H9 (cell line): ENCODE measurements around the gene PTPN7. TPM values are rescaled to one million over a fixed set of nuclear protein-coding genes. Genes with fewer than 3 reads are reported as not detected.

ENCODE experiments used
- DNase-seq: peaks from one replicate; pipeline ENCODE4 v3.0.0-alpha.2; 2017
- H2AFZ ChIP-seq: one replicate; pipeline ENCODE4 v1.6.1; 2013; ENCODE audit warnings: mild to moderate bottlenecking, low read length, control low read depth, moderate library complexity
- H2AK5ac ChIP-seq: 2 replicates; pipeline ENCODE4 v1.6.1; 2013; ENCODE audit warnings: low read length, control low read depth, mixed read lengths; ENCODE audit not compliant: insufficient read length
- H2BK120ac ChIP-seq: one replicate; pipeline ENCODE4 v1.6.1; 2013; ENCODE audit warnings: low read depth, mild to moderate bottlenecking, low read length, control low read depth, inconsistent platforms; ENCODE audit not compliant: poor library complexity, severe bottlenecking
- H2BK12ac ChIP-seq: 2 replicates; pipeline ENCODE4 v1.6.1; 2013; ENCODE audit warnings: low read length, control low read depth, mixed read lengths, low read depth; ENCODE audit not compliant: insufficient read length
- H2BK15ac ChIP-seq: 2 replicates; pipeline ENCODE4 v1.6.1; 2013; ENCODE audit warnings: low read depth, low read length, control low read depth
- H2BK20ac ChIP-seq: one replicate; pipeline ENCODE4 v1.6.1; 2013; ENCODE audit warnings: low read depth, mild to moderate bottlenecking, low read length, control low read depth, inconsistent platforms; ENCODE audit not compliant: poor library complexity, severe bottlenecking
- H2BK5ac ChIP-seq: 2 replicates; pipeline ENCODE4 v1.6.1; 2013; ENCODE audit warnings: low read length, control low read depth, mixed read lengths; ENCODE audit not compliant: insufficient read length
- H3K14ac ChIP-seq: 2 replicates; pipeline ENCODE4 v1.6.1; 2013; ENCODE audit warnings: low read length, control low read depth; ENCODE audit not compliant: insufficient read depth
- H3K18ac ChIP-seq: 2 replicates; pipeline ENCODE4 v1.6.1; 2013; ENCODE audit warnings: low read depth, mild to moderate bottlenecking, mixed read lengths, low read length, control low read depth; ENCODE audit not compliant: insufficient read length
- H3K23ac ChIP-seq: 2 replicates; pipeline ENCODE4 v1.6.1; 2013; ENCODE audit warnings: low read length, control low read depth, mixed read lengths, low read depth; ENCODE audit not compliant: insufficient read length
- H3K23me2 ChIP-seq: 2 replicates; pipeline ENCODE4 v1.6.1; 2013; ENCODE audit warnings: low read depth, mild to moderate bottlenecking, mixed read lengths, low read length, control low read depth; ENCODE audit not compliant: insufficient read length, poor library complexity, severe bottlenecking
- H3K27ac ChIP-seq: 2 replicates; pipeline ENCODE4 v1.5.1; 2013; ENCODE audit warnings: low read length, control low read depth, mixed read lengths, low read depth; ENCODE audit not compliant: insufficient read length
- H3K27me3 ChIP-seq: 2 replicates; pipeline ENCODE4 v1.6.1; 2013; ENCODE audit warnings: low read length, control low read depth, inconsistent platforms; ENCODE audit not compliant: insufficient read depth
- H3K4ac ChIP-seq: 2 replicates; pipeline ENCODE4 v1.6.1; 2013; ENCODE audit warnings: low read depth, mild to moderate bottlenecking, control low read depth, inconsistent platforms, low read length, moderate library complexity
- H3K4me1 ChIP-seq: 2 replicates; pipeline ENCODE4 v1.6.1; 2013; ENCODE audit warnings: low read length, control low read depth, inconsistent platforms; ENCODE audit not compliant: insufficient read depth
- H3K4me2 ChIP-seq: 2 replicates; pipeline ENCODE4 v1.6.1; 2013; ENCODE audit warnings: low read length, control low read depth, mixed read lengths; ENCODE audit not compliant: insufficient read length, insufficient read depth
- H3K56ac ChIP-seq: 2 replicates; pipeline ENCODE4 v1.6.1; 2013; ENCODE audit warnings: low read depth, mild to moderate bottlenecking, mixed read lengths, low read length, control low read depth; ENCODE audit not compliant: insufficient read length
- H3K79me1 ChIP-seq: 2 replicates; pipeline ENCODE4 v1.6.1; 2013; ENCODE audit warnings: low read depth, mild to moderate bottlenecking, moderate library complexity, low read length, control low read depth, inconsistent platforms; ENCODE audit not compliant: insufficient read depth, poor library complexity, severe bottlenecking
- H3K79me2 ChIP-seq: 2 replicates; pipeline ENCODE4 v1.6.1; 2013; ENCODE audit warnings: low read length, control low read depth, inconsistent platforms; ENCODE audit not compliant: insufficient read depth
- H3K9ac ChIP-seq: 2 replicates; pipeline ENCODE4 v1.6.1; 2013; ENCODE audit warnings: low read length, control low read depth, mixed read lengths; ENCODE audit not compliant: insufficient read length; ENCODE audit errors: extremely low read depth
- H3K9me3 ChIP-seq: one replicate; pipeline ENCODE4 v1.6.1; 2013; ENCODE audit warnings: low read depth, low read length, inconsistent platforms; ENCODE audit not compliant: control insufficient read depth
- H3T11ph ChIP-seq: one replicate; pipeline ENCODE4 v1.6.1; 2013; ENCODE audit warnings: mild to moderate bottlenecking, low read length, control low read depth, inconsistent platforms
- H4K20me1 ChIP-seq: one replicate; pipeline ENCODE4 v1.6.1; 2013; ENCODE audit not compliant: control insufficient read depth, insufficient read length, insufficient read depth
- H4K5ac ChIP-seq: 2 replicates; pipeline ENCODE4 v1.6.1; 2013; ENCODE audit warnings: low read depth, mild to moderate bottlenecking, mixed read lengths, low read length, control low read depth; ENCODE audit not compliant: insufficient read length
- H4K8ac ChIP-seq: replicated peaks from 2 replicates; pipeline ENCODE4 v1.6.1; 2013; ENCODE audit warnings: low read length, control low read depth, mixed read lengths, low read depth; ENCODE audit not compliant: insufficient read length
- H4K91ac ChIP-seq: 2 replicates; pipeline ENCODE4 v1.6.1; 2013; ENCODE audit warnings: low read depth, mild to moderate bottlenecking, moderate library complexity, mixed read lengths, low read length, control low read depth; ENCODE audit not compliant: insufficient read length
- H3K27ac Mint-ChIP-seq, 3 experiments: 2 replicates in 2 of 3; 3 replicates in 1 of 3; pipeline ENCODE4 v1.8.0; 2020 to 2021; ENCODE audit warnings: mixed read lengths in 3 of 3, mild to moderate bottlenecking in 1 of 3, moderate library complexity in 1 of 3
- H3K27me3 Mint-ChIP-seq: 2 replicates; pipeline ENCODE4 v1.8.0; 2021; ENCODE audit warnings: low read depth, mild to moderate bottlenecking, moderate library complexity, mixed read lengths
- H3K36me3 Mint-ChIP-seq, 3 experiments: 2 replicates in 2 of 3; 3 replicates in 1 of 3; pipeline ENCODE4 v1.8.0; 2020 to 2021; ENCODE audit warnings: low read depth in 3 of 3, mixed read lengths in 3 of 3; ENCODE audit not compliant: insufficient read depth in 1 of 3
- H3K4me1 Mint-ChIP-seq, 2 experiments: 2 replicates each; pipeline ENCODE4 v1.8.0; 2020; ENCODE audit warnings: mixed read lengths in 2 of 2
- H3K4me3 Mint-ChIP-seq, 2 experiments: 2 replicates in 1 of 2; 3 replicates in 1 of 2; pipeline ENCODE4 v1.8.0; 2020 to 2021; ENCODE audit warnings: mild to moderate bottlenecking in 2 of 2, mixed read lengths in 2 of 2, moderate library complexity in 1 of 2
- H3K9me3 Mint-ChIP-seq, 2 experiments: 2 replicates in 1 of 2; 3 replicates in 1 of 2; pipeline ENCODE4 v1.8.0; 2020; ENCODE audit warnings: mild to moderate bottlenecking in 2 of 2, mixed read lengths in 2 of 2, moderate library complexity in 1 of 2
- WGBS: extraction: QIAGEN DNeasy Blood & Tissue Kit; methylation state at CpG from one replicate; pipeline ENCODE4 v1.1.7; 2013; ENCODE audit warnings: missing lambda C conversion rate, low lambda C conversion rate, mixed read lengths; ENCODE audit not compliant: insufficient read length; ENCODE audit errors: extremely low coverage; 5-methylcytosine and 5-hydroxymethylcytosine counted together
- total RNA-seq: library from RNA; stranded (reverse); gene quantifications from 2 replicates; pipeline ENCODE4 v1.2.1, GENCODE V29; 2021
- TF ChIP-seq, protein P1 (sequence below): fragments of 200-600 bp; sonication (generic); conservative IDR thresholded peaks from 3 replicates; pipeline ENCODE4 v1.8.0; 2021; ENCODE audit warnings: antibody characterized with exemption, mild to moderate bottlenecking

PTPN7 gene
- total RNA-seq, 1 experiment from 2014 or later = 0.72 TPM

DNA sequence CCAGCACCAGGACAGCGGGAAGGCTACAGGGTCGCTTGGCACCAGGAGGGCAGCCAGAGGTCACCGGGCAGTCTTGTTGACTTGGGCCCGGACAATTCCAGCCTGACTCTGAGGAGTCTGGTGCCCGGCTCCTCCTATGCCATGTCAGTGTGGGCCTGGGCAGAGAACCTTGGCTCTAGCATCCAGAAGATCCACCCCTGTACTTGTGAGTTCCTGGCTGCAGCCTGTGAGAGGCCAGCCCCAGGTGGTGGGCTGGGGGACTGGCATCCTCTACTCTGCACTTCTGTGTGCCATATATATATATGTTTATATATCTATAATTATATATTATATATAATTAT, 11.6 kb upstream of the PTPN7 start:
- H3K9me3 ChIP-seq = no peaks in the 10 kb centered on the region
- no peaks in the 10 kb centered on the region for H3K23me2 ChIP-seq
- no peak overlapping the region for H2BK20ac ChIP-seq
- no peak overlapping the region for H3K27ac Mint-ChIP-seq
- H3K56ac ChIP-seq = no peak overlapping the region
- H3K27me3 Mint-ChIP-seq = peaks cover 2% of the 10 kb centered on the region; the same call in 1 of the 2 replicates
- H3K14ac ChIP-seq = no peak overlapping the region
- H3K27ac ChIP-seq = no peak overlapping the region
- H3T11ph ChIP-seq = no peak overlapping the region
- H3K4me1 Mint-ChIP-seq = peaks cover 2 to 14% of the 10 kb centered on the region in 2 experiments
- no peak overlapping the region for H2BK5ac ChIP-seq
- no peak overlapping the region for H2AFZ ChIP-seq
- H3K9ac ChIP-seq = no peak overlapping the region
- H3K9me3 Mint-ChIP-seq = no peaks in the 10 kb centered on the region
- DNase-seq = no peak
- no peak overlapping the region for H3K4me2 ChIP-seq
- H4K8ac ChIP-seq = no peak overlapping the region
- TF ChIP-seq, protein P1, sequence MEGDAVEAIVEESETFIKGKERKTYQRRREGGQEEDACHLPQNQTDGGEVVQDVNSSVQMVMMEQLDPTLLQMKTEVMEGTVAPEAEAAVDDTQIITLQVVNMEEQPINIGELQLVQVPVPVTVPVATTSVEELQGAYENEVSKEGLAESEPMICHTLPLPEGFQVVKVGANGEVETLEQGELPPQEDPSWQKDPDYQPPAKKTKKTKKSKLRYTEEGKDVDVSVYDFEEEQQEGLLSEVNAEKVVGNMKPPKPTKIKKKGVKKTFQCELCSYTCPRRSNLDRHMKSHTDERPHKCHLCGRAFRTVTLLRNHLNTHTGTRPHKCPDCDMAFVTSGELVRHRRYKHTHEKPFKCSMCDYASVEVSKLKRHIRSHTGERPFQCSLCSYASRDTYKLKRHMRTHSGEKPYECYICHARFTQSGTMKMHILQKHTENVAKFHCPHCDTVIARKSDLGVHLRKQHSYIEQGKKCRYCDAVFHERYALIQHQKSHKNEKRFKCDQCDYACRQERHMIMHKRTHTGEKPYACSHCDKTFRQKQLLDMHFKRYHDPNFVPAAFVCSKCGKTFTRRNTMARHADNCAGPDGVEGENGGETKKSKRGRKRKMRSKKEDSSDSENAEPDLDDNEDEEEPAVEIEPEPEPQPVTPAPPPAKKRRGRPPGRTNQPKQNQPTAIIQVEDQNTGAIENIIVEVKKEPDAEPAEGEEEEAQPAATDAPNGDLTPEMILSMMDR = no peak
- H3K23ac ChIP-seq = no peak overlapping the region
- H3K4me1 ChIP-seq = no peaks in the 10 kb centered on the region
- no peak overlapping the region for H2BK12ac ChIP-seq
- H3K27me3 ChIP-seq = no peaks in the 10 kb centered on the region
- H3K79me1 ChIP-seq = no peaks in the 10 kb centered on the region
- H3K4ac ChIP-seq = no peak overlapping the region
- H2BK15ac ChIP-seq = no peak overlapping the region
- no peak overlapping the region for H3K18ac ChIP-seq
- no peaks in the 10 kb centered on the region for H4K20me1 ChIP-seq
- H3K79me2 ChIP-seq = no peaks in the 10 kb centered on the region
- no peak overlapping the region for H4K5ac ChIP-seq
- no peak overlapping the region for H4K91ac ChIP-seq
- no peak overlapping the region for H2BK120ac ChIP-seq
- H2AK5ac ChIP-seq = no peak overlapping the region
- no peak overlapping the region for H3K4me3 Mint-ChIP-seq
- WGBS = no CpG with 5 or more reads among the region's 5 CpGs
- no peaks in the 10 kb centered on the region for H3K36me3 Mint-ChIP-seq
